ENCODE data around the gene FSIP1.

Gene FSIP1

DNA sequence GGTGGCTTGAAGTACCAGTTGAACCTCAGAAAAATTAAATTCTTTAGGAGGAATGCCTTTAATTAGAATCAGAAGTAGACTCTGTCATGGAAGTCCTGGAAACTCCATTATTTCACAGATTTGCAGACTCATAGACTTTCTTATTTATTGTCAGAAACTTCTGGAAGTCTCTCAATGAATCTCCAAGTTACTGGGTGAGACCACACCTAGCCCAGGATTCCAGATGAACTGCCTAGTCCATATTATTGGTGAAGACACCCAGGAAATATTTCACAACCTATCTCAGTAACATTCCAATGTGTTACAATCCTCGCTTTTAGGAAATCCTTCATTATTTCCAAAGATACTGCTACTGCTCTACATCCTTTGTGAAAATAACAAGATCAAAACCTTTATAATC is 208.2 kb downstream of the FSIP1 start:
- H3K4me1 ChIP-seq (ENCODE audit: insufficient read depth, low read length, severe bottlenecking) = no peaks in the 10 kb centered on the region
- H3K9me2 ChIP-seq (ENCODE audit: low read depth, low read length) = no peaks in the 10 kb centered on the region
- no peak overlapping the region for H3K27ac ChIP-seq (ENCODE audit: low read depth, low read length, poor library complexity, severe bottlenecking)
- no peak for TF ChIP-seq EZH2 (IDR thresholded peaks at IDR 0.05; ENCODE audit: borderline replicate concordance, low read length)
- TF ChIP-seq, protein P1, sequence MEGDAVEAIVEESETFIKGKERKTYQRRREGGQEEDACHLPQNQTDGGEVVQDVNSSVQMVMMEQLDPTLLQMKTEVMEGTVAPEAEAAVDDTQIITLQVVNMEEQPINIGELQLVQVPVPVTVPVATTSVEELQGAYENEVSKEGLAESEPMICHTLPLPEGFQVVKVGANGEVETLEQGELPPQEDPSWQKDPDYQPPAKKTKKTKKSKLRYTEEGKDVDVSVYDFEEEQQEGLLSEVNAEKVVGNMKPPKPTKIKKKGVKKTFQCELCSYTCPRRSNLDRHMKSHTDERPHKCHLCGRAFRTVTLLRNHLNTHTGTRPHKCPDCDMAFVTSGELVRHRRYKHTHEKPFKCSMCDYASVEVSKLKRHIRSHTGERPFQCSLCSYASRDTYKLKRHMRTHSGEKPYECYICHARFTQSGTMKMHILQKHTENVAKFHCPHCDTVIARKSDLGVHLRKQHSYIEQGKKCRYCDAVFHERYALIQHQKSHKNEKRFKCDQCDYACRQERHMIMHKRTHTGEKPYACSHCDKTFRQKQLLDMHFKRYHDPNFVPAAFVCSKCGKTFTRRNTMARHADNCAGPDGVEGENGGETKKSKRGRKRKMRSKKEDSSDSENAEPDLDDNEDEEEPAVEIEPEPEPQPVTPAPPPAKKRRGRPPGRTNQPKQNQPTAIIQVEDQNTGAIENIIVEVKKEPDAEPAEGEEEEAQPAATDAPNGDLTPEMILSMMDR (IDR thresholded peaks at IDR 0.05; ENCODE audit: low read length) = no peak
- no peaks in the 10 kb centered on the region for H3K9me3 ChIP-seq (ENCODE audit: low read length)
- no peaks in the 10 kb centered on the region for H4K20me1 ChIP-seq (ENCODE audit: insufficient read depth, low read length)
- H3F3A ChIP-seq (ENCODE audit: insufficient read depth, low read length) = no peaks in the 10 kb centered on the region
- H3K4me3 ChIP-seq (ENCODE audit: low read depth, low read length, poor library complexity, severe bottlenecking) = no peak overlapping the region
- H3K27me3 ChIP-seq (ENCODE audit: insufficient read depth, low read length) = peaks cover under 1% of the 10 kb centered on the region
- no peaks in the 10 kb centered on the region for H3K36me3 ChIP-seq (ENCODE audit: insufficient read depth, low read length)
- H2AFZ ChIP-seq (ENCODE audit: low read length) = no peak overlapping the region
- H3K9ac ChIP-seq (ENCODE audit: low read length) = no peak overlapping the region
- no peaks in the 10 kb centered on the region for H3K79me2 ChIP-seq (ENCODE audit: insufficient read depth, low read length)
- no peak overlapping the region for H3K4me2 ChIP-seq (ENCODE audit: low read length)

DNA sequence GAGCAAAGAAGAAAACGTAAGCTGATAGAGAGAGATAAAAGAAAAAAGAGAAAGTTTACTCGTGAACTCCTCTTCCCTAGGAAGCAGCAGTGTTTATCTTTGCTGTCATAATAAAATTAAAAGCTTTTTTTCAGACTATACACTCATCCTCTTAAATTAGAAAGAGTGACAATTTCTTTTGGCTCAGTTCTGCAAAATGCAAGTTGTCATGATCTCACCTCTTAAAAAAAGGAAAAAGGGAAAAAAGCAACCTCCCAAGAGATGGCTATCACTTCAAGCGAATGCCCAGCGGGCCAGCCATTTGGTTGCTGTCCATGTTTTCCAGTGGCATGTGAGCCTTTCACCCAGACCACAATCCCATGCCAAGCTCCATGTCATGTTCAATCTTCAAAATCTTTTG is 208.8 kb downstream of the FSIP1 start:
- H3K4me2 ChIP-seq (ENCODE audit: low read length) = no peak overlapping the region
- H3K27me3 ChIP-seq (ENCODE audit: insufficient read depth, low read length) = no peaks in the 10 kb centered on the region
- no peak overlapping the region for H2AFZ ChIP-seq (ENCODE audit: low read length)
- H3F3A ChIP-seq (ENCODE audit: insufficient read depth, low read length) = no peaks in the 10 kb centered on the region
- H3K9ac ChIP-seq (ENCODE audit: low read length) = no peak overlapping the region
- no peak for TF ChIP-seq EZH2 (IDR thresholded peaks at IDR 0.05; ENCODE audit: borderline replicate concordance, low read length)
- TF ChIP-seq, protein P1 (IDR thresholded peaks at IDR 0.05; ENCODE audit: low read length) = no peak
- no peak overlapping the region for H3K27ac ChIP-seq (ENCODE audit: low read depth, low read length, poor library complexity, severe bottlenecking)
- no peaks in the 10 kb centered on the region for H4K20me1 ChIP-seq (ENCODE audit: insufficient read depth, low read length)
- no peaks in the 10 kb centered on the region for H3K9me3 ChIP-seq (ENCODE audit: low read length)
- H3K36me3 ChIP-seq (ENCODE audit: insufficient read depth, low read length) = no peaks in the 10 kb centered on the region
- no peaks in the 10 kb centered on the region for H3K4me1 ChIP-seq (ENCODE audit: insufficient read depth, low read length, severe bottlenecking)
- H3K79me2 ChIP-seq (ENCODE audit: insufficient read depth, low read length) = no peaks in the 10 kb centered on the region
- H3K4me3 ChIP-seq (ENCODE audit: low read depth, low read length, poor library complexity, severe bottlenecking) = no peak overlapping the region
- H3K9me2 ChIP-seq (ENCODE audit: low read depth, low read length) = no peaks in the 10 kb centered on the region

DNA sequence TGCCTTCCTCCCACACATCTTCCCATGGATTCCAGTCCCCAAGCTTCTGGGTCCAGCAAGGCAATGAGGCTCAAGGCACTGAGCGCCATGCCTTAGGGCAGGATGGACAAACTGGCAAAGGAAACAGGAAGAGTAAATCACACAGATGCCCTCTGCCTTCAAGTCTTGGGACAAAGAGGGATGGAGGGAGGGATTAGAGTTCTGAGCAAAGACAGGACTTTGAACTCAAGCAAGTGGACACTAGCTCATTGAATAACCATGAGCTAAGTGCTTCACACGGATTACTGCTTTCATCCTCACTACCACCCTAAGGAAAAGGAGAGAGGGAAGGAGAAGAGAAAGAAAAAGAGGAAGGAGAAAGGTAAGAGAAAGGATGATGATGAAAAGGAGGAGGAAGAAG is 209.4 kb downstream of the FSIP1 start:
- no peaks in the 10 kb centered on the region for H3K27me3 ChIP-seq (ENCODE audit: insufficient read depth, low read length)
- H3K36me3 ChIP-seq (ENCODE audit: insufficient read depth, low read length) = no peaks in the 10 kb centered on the region
- no peaks in the 10 kb centered on the region for H3K4me1 ChIP-seq (ENCODE audit: insufficient read depth, low read length, severe bottlenecking)
- H3K9me3 ChIP-seq (ENCODE audit: low read length) = no peaks in the 10 kb centered on the region
- no peaks in the 10 kb centered on the region for H3F3A ChIP-seq (ENCODE audit: insufficient read depth, low read length)
- no peak overlapping the region for H3K4me3 ChIP-seq (ENCODE audit: low read depth, low read length, poor library complexity, severe bottlenecking)
- H3K27ac ChIP-seq (ENCODE audit: low read depth, low read length, poor library complexity, severe bottlenecking) = no peak overlapping the region
- H3K9me2 ChIP-seq (ENCODE audit: low read depth, low read length) = no peaks in the 10 kb centered on the region
- no peak overlapping the region for H3K4me2 ChIP-seq (ENCODE audit: low read length)
- no peak overlapping the region for H2AFZ ChIP-seq (ENCODE audit: low read length)
- TF ChIP-seq, protein P1 (IDR thresholded peaks at IDR 0.05; ENCODE audit: low read length) = no peak
- no peak for TF ChIP-seq EZH2 (IDR thresholded peaks at IDR 0.05; ENCODE audit: borderline replicate concordance, low read length)
- H3K9ac ChIP-seq (ENCODE audit: low read length) = no peak overlapping the region
- H4K20me1 ChIP-seq (ENCODE audit: insufficient read depth, low read length) = no peaks in the 10 kb centered on the region
- H3K79me2 ChIP-seq (ENCODE audit: insufficient read depth, low read length) = no peaks in the 10 kb centered on the region
